ENCODE data around the gene CAMKK2. TPM values are rescaled to one million over a fixed set of nuclear protein-coding genes. Genes with fewer than 3 reads are reported as not detected.

CAMKK2 gene
- total RNA-seq, 1 donor, result 32.3 TPM

DNA sequence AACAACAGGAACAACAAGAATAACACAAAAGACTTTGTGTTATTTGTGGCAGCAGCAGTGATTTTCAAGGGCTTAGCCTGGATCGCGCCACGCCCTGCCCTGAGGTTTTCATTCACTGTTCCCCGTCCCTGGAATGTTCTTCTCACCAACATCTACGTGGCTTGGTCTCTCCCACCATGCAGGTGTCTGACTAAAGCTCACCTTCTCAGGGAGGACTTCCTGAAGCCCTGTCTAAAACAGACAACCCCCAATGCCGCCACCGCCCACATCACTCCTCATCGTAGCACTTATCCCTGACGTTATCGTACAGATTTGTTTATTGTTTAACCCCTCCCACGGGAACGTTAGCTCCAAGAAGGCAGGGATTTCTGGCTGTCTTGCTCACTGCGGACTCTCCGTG, 46.1 kb downstream of the CAMKK2 start:
- DNase-seq (ENCODE audit: low read depth in 2 of 3, low spot score in 2 of 3), result no peak

DNA sequence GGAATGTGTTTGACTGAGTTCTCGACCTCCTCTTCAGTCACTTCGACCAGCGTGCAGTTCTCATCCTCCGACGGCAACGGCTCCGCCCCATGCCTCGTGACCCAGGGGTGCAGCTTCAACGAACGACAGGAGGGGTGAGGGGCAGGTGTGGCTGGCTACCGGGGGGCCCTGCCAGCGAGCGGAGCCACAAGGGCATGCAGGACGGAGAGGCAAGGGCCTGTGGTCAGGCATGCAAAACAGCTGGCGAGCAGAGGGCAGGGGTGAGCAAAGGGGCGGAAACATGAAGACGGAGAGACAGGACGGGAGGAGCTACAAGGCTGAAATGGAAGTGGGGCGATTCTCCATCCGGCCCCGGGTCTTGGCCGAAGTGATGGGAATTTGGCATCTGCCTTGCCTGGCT, 47.9 kb downstream of the CAMKK2 start:
- no peak for DNase-seq (ENCODE audit: low read depth in 2 of 3, low spot score in 2 of 3)

DNA sequence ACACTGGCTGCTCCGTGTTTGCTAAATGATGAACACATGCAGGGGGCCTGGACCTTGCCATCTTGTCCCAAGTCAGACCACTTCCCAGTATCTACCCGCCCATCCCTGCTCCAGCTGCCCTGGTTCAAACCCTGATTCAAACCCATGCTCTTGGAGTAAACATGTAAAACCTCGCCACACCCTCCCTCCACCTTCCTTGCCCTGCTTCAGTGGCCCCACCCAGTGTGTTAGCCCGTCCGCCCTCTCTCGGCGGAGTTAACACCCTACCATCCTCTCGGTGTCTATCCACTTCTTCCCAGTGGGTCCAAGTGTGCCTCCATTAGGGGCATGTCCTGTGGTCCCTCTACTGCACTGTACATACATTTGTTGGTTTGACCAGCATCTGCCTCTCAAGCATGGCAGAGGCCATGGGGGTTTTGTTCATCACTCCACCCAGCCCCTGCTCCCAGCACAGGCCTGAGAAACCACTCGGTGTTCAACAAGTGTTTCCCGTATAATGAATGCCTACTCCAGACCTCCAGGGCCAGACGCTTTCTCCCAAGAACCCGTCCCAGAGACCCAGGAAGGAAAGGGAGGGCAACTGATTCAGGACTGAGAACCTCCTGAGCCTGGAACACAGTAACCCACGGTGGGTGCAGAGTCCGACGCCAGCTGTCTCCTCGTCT, 49.5 kb downstream of the CAMKK2 start:
- DNase-seq (ENCODE audit: low read depth in 2 of 3, low spot score in 2 of 3), result no peak

DNA sequence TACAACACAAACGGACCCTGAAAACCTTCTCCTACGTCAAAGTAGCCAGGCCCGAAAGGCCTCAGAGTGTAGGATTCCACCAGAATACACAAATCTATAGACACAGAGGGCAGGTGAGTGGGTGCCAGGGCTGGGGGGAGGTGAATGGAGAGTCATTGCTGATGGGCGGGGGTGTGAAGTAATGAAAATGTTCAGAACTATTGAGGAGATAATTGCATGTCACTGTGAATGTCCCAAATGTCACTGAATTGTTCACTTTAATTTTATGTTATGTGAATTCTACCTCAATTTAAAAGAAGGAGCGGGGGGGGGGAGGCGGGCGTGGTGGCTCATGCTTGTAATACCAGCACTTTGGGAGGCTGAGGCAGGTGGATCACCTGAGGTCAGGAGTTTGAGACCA, 50.6 kb downstream of the CAMKK2 start:
- no peak for DNase-seq (ENCODE audit: low read depth in 2 of 3, low spot score in 2 of 3)

DNA sequence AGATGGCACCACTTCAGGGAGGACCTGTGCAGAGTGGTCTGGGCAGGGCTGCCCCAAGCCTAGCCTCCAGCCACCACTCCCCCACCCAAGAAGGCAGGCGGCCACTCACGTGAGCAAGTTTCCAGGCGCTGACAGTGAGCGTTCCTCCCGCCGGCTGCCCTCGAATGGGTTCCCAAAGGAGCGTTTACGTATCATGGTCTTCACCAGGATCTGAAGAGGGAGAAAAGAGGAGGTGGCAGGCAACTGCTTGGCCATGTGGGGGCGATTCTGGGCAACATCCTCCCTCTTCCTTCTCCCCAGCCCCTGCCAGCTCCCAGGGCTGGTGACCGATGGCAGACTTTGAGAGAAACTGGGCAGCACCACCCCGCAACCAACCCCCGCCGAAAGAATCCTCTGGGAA, 51.5 kb downstream of the CAMKK2 start:
- no peak for DNase-seq (ENCODE audit: low read depth in 2 of 3, low spot score in 2 of 3)

DNA sequence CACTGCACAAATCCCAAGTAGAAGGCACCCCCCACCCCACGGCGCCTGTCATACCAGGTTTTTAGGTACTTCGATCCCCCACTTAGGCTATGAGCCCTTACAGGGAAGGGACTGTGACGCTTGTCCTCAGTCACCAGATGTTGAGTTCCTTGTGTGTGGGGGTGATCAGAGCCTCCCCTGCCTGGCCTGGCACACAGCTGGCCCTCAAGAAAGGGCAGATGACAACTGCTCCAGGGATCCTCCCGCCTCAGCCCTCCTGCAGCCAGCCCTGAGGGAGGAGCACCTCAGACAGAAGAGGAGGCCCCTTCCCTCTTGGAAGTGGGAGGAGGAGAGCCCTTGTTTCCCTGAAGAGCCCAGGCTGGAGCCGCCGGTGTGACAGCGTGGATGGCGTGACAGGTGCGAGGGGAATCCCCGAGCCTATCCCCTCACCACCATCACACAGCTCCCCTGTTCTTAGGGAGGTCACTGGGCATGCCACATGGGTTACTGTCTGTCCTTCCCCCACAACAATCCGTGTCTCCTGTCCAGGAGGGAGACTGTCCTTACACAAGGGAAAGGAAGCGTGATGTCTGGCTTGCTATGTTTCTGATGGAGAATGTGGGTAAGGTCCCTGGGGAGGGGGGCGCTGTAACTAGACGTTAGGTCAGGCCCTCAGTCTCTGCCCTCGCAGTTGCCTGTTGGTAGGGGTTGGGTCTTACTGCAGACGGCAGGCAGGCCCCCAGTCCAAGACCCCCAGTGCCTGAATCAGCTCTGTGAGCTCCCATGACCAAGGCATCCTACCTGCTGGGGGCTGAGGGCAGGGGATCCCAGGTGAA, 55.1 kb downstream of the CAMKK2 start:
- no peak for DNase-seq (ENCODE audit: low read depth in 2 of 3, low spot score in 2 of 3)

DNA sequence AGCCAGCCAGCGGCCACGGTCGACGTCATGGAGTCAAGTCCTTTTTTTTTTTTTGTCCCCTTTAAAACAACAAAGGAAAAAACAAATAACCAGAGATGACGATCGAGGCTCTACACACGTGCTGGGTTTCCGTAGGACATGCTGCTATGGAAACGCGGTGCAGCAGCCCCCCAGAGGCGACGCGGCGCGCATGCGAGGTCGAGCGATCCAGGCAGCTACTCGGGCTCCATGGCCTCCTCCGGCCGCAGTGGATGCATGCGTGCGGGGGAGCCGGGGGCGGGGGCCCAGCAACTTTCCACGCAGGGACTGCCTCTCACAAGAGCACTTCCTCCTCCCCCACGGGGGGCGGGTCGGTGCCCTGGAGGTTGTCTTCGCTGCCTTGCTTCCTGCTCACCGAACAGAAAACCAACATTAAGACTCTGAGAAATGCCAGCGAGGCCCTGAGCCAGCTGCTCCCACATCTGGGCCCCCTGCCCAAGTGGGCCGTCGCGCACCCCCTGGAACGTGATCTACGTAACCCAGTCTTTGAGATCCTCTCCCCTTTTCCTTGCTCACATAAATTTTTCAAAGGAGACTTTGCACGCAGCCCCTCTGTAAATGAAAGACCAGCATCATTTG, 55.9 kb downstream of the CAMKK2 start:
- DNase-seq (ENCODE audit: low read depth in 2 of 3, low spot score in 2 of 3), result peak; percentile 83 to 92 (median 90)

DNA sequence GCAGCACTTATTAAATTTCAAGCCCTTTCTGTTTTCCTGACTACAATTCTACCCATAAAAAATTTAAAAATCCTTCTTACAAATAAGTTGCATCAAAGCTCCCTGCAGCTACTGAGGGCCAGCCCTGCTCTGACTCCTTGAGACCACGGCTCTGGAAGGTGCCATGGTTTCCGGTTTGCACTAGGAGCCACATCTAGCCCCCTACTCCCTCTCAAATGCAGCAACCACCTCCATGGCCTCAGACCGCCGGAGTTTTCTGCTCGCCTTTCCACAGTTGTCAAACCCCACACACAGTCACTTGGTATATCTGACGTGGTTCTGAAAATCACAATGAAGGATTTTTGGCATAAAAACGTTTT, 56.5 kb downstream of the CAMKK2 start:
- DNase-seq (ENCODE audit: low read depth in 2 of 3, low spot score in 2 of 3), result no peak

DNA sequence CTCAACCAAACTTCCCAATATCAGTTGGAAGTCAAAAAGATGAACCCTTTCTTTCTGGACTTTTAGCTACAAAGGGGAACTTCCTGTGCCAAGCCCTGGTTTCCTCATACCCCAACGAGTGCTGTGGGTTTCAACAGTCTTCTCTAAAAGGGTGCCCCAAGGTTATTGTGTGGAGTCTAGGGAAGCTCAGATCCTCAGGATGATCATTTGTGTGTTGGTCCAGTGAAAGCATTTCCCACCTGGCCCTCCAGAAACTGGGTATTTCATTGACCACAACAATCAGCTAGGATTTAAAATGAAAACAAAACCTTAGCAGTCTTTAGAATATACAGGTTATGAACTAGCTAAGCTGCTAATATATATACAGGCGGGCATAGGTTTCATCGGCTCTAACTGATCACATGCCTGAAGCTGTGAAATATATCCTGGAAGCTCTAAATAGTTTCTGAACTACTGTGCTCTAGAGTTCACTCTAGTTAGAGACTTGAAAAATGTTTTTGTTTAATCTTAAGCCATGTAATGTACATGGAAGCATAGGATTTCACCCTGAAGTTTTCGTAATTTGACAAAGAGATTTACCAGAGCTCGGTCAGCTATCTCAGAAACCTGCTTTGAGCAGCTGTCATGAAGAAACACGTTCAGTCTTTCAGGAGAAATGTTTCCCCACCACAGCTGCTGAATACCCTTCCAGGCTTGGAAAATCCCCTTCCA, 57.0 kb downstream of the CAMKK2 start:
- peak in 1 of 3 donors; percentile 41 for DNase-seq (ENCODE audit: low read depth in 2 of 3, low spot score in 2 of 3)

DNA sequence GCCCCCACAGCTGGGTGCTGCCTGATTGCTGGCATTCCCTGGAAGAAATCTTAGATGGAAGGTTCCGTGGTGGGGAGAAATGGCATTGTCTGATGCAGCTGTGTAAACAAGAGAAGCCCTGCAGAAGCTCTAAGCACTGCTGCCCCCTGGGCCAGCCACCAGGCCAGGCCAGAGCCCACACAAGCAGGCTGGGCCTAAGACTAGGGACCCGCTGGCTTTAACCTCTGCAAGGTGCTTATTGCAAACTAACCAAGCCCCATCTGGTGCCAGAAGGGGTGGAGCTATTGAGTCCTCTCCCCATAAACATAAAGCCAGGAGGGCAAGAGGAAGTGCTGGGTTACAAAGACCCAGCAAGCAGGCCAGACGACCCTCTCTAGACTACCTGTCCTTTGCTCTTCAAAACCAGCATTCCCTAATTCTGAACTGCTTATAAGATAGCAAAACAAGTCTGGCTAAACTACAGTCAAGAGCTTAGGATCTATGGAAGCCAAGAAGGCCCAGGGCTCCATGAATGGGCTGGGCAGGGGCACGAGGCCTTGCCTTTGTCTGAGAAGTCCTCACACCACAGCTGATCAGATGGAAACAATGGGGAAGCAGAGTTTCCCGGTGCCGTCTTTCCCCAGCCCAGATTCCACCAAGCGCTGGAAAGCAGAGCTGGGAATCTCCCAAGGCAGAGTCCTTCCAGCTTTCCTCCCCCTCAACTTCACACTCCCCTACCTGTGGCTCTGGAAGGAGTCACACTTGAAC, 57.7 kb downstream of the CAMKK2 start:
- peak in 1 of 3 donors; percentile 65 for DNase-seq (ENCODE audit: low read depth in 2 of 3, low spot score in 2 of 3)

DNA sequence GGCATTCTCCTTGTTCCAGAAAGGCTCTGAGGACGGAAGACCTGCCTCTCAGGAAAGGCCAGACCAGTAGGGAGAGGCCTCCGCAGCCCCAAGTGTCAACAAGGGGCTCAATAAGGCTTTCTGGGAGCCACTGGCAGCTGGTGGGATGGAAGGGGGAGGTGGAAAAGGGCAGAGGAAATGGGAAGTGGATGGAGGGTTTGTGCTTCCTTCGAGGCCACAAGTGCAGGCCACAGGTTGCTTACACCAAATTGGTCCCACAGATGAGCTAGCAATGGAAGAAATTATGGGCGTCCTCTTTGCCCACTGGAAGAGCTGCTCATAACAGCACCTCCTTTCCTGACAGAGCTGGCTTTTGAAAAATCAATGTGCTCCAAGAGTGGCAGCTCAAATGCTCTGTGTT, 58.4 kb downstream of the CAMKK2 start:
- DNase-seq (ENCODE audit: low read depth in 2 of 3, low spot score in 2 of 3), result no peak

DNA sequence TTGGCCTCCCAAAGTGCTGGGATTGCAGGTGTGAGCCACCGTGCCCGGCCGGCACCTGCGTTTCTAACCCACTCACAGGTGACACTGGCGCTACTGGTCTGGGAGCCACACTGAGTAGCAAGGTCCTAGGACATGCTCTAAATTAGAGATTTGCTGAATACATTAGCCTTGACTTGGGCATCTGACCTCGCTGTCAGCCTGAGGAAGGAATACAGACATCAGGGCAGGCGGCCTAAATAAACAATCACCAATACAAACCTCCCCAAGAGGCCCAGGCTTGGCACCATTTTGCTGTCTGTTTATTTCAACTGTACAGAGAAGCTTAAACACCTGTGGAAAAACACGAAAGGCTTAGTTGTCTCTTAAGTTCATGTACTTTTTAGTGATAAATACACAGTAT, 59.1 kb downstream of the CAMKK2 start:
- no peak for DNase-seq (ENCODE audit: low read depth in 2 of 3, low spot score in 2 of 3)

DNA sequence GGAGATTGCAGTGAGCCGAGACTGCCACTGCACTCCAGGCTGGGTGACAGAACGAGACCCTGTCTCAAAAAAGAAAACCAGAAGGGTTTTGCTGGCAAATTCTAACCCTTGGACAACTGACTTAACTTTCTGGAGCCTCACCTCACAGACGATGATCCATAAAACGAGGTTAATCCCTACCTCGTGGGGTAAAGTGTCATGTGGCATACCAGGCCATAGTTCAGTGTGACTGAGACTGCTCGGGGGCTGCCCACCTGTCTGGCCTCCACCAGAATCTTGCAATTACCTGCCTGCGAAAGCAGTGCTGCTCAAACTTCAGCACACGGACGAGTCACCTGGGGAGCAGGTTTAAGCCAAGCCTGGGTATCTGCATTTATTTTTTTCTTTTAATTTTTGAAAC, 59.7 kb downstream of the CAMKK2 start:
- no peak for DNase-seq (ENCODE audit: low read depth in 2 of 3, low spot score in 2 of 3)

DNA sequence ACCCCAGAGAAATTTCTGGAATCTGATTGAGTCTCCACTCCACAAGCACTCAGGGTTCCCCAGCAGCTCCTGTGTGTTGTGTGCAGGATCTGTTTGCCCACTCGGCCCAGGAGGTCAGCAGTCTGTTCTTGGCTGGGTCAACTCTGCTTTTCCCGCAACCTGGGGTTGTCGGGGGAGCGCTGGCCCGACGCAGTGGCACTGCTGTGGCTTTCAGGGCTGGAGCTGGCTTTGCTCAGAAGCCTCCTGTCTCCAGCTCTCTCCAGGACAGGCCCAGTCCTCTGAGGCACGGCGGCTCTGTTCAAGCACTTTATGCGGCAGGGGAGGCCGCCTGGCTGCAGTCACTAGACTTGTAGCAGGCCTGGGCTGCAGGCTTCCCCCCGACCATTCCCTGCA, 62.9 kb downstream of the CAMKK2 start:
- DNase-seq (ENCODE audit: low read depth in 2 of 3, low spot score in 2 of 3), result no peak

DNA sequence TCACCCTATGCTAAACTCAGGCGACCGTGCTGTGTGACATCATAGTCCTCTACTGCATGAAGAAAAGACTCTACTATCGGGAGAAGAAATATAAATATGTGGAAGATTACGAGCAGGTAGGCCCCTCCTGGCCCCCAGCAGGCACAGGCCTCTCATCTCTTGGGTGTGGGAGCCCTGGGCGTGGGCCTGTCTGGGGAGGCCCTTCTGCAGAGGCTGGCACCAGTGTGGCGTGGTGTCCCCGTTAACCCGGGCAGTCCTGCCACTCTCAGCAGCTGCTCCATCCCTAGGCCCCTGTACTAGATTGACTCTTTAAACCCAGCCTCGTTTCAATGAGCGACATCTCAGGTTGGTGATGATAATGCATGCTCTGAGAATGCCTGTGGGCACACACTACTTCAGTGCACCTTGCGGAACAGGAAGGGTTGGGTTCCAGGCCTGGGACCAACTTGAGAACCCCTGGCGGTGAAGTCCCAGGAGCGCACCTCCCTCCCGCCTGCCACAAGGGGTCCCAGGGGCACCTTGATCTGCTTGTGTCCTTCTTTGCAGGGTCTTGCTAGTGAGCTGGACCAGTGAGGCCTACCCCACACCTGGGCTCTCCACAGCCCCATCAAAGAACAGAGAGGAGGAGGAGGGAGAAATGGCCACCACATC, 63.4 kb downstream of the CAMKK2 start:
- no peak for DNase-seq (ENCODE audit: low read depth in 2 of 3, low spot score in 2 of 3)

DNA sequence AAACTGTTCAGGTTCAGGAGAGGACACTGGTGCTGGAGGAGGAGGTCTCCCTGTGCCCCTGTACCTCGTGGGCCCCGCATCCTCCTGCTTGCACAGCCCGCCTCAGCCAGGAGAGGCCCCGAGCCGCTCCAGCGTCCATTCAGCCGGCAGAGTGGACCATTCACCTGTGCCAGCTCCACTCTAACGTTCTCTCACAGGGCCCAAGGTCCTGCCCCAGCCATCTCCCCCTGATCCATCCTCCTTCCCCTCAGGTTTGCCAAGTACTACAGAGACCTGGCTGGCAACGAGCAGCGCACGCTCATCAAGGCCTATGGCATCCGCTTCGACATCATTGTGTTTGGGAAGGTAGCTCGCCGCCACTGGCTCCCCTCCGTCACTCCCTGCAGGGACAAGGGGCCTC, 64.3 kb downstream of the CAMKK2 start:
- DNase-seq (ENCODE audit: low read depth in 2 of 3, low spot score in 2 of 3), result no peak

DNA sequence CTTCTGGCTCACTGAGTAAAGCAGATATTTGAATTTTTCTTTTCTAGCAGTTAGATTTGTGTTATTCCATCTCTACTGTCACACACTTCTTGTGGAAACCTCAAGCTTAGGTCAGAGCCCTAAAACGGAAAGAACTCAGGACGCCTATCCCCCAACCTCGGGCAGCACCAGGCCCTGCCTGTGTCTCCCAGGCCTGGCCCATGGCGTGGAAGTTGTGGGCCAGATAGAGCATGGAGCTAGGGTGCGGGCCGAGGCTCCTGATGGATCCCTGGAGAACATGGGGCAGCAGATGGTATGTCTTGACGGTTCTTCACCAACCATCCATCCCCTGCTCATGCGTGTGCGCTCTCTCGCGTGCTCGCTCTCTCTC, 66.0 kb downstream of the CAMKK2 start:
- no peak for DNase-seq (ENCODE audit: low read depth in 2 of 3, low spot score in 2 of 3)

DNA sequence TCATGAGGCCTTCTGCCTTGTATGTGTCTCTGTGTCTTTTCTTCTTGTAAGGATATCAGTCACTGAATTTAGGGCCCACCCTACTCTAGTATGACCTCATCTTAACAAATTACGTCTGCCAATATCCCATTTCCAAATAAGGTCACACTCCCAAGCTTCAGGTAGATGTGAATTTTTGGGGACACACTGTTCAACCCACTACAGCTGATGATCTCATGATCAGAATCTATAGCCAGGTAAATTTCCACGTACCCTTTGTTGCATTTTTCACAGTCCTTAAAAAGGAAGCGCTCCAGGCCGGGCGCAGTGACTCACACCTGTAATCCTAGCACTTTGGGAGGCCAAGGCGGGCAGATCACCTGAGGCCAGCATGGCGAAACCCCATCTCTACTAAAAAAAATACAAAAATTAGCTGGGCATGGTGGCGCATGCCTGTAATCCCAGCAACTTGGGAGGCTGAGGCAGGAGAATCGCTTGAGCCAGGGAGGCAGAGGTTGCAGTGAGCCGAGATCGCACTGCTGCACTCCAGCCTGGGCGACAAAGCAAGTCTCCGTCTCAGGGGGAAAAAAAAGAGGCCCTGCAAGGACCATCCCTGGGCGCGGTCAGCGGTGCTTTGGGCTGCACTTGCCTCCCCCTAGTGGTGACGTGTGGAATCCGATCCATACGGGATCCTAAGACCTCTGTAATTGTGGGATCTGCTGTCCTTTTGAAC, 66.5 kb downstream of the CAMKK2 start:
- peak in 2 of 3 donors; percentile 60 to 74 for DNase-seq (ENCODE audit: low read depth in 2 of 3, low spot score in 2 of 3)

DNA sequence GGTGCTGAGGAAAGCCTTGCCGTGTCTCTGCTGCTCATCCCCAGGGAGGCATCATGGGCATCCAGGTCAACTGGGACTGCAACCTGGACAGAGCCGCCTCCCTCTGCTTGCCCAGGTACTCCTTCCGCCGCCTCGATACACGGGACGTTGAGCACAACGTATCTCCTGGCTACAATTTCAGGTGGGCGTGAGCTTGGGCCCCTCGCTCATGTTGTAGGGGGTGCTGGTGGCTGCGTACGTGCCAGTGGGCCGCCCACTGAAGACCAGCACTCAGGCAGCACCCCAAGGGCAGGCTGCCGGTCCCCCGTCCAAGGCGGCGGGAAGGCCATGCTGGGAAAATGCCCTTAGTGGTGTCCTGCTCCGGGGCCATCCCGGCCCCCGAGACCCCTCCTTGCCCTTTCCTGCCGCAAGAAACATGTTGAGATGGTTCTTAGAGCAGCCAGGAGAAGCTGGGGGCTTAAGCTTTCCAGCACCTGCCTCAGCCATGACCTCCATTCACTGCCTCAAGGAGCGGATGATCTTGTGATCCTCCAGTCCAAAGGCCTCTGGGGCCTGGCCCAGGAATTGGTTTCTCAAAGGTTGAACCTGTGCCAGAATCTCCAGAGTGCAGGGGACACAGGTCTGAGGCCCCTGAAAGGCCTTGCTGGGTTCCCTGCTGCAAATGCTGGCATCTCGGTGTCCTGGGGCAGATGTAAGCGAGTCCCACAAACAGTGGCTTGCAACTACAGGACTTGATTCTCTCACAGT, 67.4 kb downstream of the CAMKK2 start:
- DNase-seq (ENCODE audit: low read depth in 2 of 3, low spot score in 2 of 3), result no peak

Data from hematopoietic multipotent progenitor cell (in vitro differentiated cells).